SK-N-SH treated with all-trans-retinoic acid at 6 μM for 48 hours (cell line): ENCODE data around the gene SHE.

Experiments used
- ARNTL ChIP-seq: fragments of 450-650 bp; formaldehyde crosslinking; IDR thresholded peaks from 2 replicates; pipeline ENCODE4 v1.5.0; 2020; ENCODE audit warnings: low read depth, mild to moderate bottlenecking, moderate library complexity, borderline replicate concordance
- CREB5 ChIP-seq: fragments of 250-450 bp; sonication (Bioruptor Pico); IDR thresholded peaks from 2 replicates; pipeline ENCODE4 v1.5.1; 2020; ENCODE audit warnings: low read depth, mild to moderate bottlenecking, moderate library complexity
- ESRRG ChIP-seq: fragments of 250-450 bp; sonication (Bioruptor Pico); IDR thresholded peaks from 2 replicates; pipeline ENCODE4 v1.6.1; 2021; ENCODE audit warnings: mild to moderate bottlenecking
- POU6F1 ChIP-seq: fragments of 250-450 bp; sonication (Bioruptor Pico); IDR thresholded peaks from 2 replicates; pipeline ENCODE4 v1.8.0; 2021; ENCODE audit warnings: low read depth, mild to moderate bottlenecking, moderate library complexity, borderline replicate concordance
- PPARA ChIP-seq: fragments of 250-450 bp; sonication (Bioruptor Pico); IDR thresholded peaks from 2 replicates; pipeline ENCODE4 v1.5.0; 2020; ENCODE audit warnings: mild to moderate bottlenecking, borderline replicate concordance
- TCF4 ChIP-seq: fragments of 250-450 bp; sonication (Bioruptor Pico); IDR thresholded peaks from 2 replicates; pipeline ENCODE4 v1.8.0; 2021; ENCODE audit warnings: mild to moderate bottlenecking, moderate library complexity, borderline replicate concordance
- ZFP30 ChIP-seq: fragments of 450-650 bp; formaldehyde crosslinking; IDR thresholded peaks from 2 replicates; pipeline ENCODE4 v1.5.0; 2022; ENCODE audit warnings: mild to moderate bottlenecking, moderate library complexity
- ZNF565 ChIP-seq: fragments of 450-650 bp; formaldehyde crosslinking; conservative IDR thresholded peaks from 2 replicates; pipeline ENCODE4 v1.5.0; 2020; ENCODE audit warnings: low read depth, mild to moderate bottlenecking, moderate library complexity
- ZNF70 ChIP-seq: fragments of 450-650 bp; formaldehyde crosslinking; IDR thresholded peaks from 2 replicates; pipeline ENCODE4 v1.5.0; 2020; ENCODE audit warnings: mild to moderate bottlenecking, moderate library complexity
- ZNF8 ChIP-seq: fragments of 450-650 bp; formaldehyde crosslinking; IDR thresholded peaks from 2 replicates; pipeline ENCODE4 v1.5.0; 2020; ENCODE audit warnings: mild to moderate bottlenecking, moderate library complexity
- TF ChIP-seq, protein P1 (sequence below): fragments of 250-450 bp; sonication (Bioruptor Pico); IDR thresholded peaks from 2 replicates; pipeline ENCODE4 v1.8.0; 2020; ENCODE audit warnings: mild to moderate bottlenecking, moderate library complexity, borderline replicate concordance

DNA sequence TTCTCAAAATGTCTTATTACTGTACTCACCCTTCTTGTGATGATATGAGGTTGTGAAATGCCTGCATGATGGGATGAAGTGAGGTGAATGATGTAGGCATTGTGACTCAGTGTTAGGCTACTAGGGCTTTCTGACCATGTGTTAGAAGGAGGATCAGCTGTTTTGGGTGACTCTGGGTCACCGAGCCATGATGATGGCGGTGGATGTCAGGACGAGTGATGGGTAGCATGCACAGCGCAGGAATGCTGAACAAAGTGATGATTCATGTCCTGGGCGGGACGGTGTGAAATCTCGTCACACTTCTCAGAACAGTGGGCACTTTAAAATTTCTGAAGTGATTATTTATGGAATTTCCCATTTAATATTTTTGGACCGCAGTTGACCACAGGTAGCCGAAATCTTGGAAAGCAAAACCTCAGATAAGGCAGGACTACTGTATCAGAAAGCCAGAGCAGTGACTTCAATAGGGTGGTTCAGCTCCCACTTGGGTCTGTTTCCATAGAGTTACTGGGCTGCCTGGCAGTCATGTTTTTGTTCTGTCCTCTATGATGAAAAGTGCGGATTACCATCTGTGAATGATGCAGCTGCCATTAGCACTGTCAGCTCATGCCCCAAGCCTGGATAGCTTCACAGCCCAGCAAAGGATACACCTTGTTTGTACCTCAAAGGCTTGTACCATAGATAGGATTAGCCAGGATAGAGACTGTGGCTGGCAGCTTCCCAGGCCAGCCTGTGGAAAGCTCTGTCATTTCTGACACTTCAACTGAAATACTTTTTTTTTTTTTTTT is 70.4 kb downstream of the SHE start:
- no peak for TF ChIP-seq CREB5
- no peak for TF ChIP-seq ZNF8 (CRISPR knock-in tag)
- TF ChIP-seq ZNF565 (CRISPR knock-in tag) = no peak
- TF ChIP-seq ARNTL (CRISPR knock-in tag) = no peak
- no peak for TF ChIP-seq ZNF70 (CRISPR knock-in tag)
- TF ChIP-seq PPARA (CRISPR knock-in tag) = no peak
- TF ChIP-seq ZFP30 = no peak
- TF ChIP-seq, protein P1, sequence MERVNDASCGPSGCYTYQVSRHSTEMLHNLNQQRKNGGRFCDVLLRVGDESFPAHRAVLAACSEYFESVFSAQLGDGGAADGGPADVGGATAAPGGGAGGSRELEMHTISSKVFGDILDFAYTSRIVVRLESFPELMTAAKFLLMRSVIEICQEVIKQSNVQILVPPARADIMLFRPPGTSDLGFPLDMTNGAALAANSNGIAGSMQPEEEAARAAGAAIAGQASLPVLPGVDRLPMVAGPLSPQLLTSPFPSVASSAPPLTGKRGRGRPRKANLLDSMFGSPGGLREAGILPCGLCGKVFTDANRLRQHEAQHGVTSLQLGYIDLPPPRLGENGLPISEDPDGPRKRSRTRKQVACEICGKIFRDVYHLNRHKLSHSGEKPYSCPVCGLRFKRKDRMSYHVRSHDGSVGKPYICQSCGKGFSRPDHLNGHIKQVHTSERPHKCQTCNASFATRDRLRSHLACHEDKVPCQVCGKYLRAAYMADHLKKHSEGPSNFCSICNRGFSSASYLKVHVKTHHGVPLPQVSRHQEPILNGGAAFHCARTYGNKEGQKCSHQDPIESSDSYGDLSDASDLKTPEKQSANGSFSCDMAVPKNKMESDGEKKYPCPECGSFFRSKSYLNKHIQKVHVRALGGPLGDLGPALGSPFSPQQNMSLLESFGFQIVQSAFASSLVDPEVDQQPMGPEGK (CRISPR knock-in tag) = no peak
- TF ChIP-seq ESRRG (CRISPR knock-in tag) = no peak
- no peak for TF ChIP-seq TCF4
- TF ChIP-seq POU6F1 (CRISPR knock-in tag) = no peak
